ENCODE results near the gene PODXL. TPM values are rescaled to one million over a fixed set of nuclear protein-coding genes. Genes with fewer than 3 reads are reported as not detected.

PODXL gene
- polyA plus RNA-seq, 2 donors = 3.4 to 3.5 TPM

- H3K27me3 ChIP-seq (ENCODE audit: control insufficient read depth in 1 of 2, insufficient read depth in 2 of 2, low read length in 2 of 2) = no peaks in the 10 kb centered on the region
- WGBS, 2 donors = 57 to 60% methylated on average over 12 of the region's 12 CpGs
- H3K36me3 ChIP-seq (ENCODE audit: control insufficient read depth in 2 of 2, insufficient read depth in 2 of 2, low read length in 1 of 2) = no peaks in the 10 kb centered on the region
- H3K4me3 ChIP-seq (ENCODE audit: low read depth in 1 of 2, low read length in 2 of 2) = peak overlapping the region in 1 of 2 donors; percentile 56
- H3K27ac ChIP-seq (ENCODE audit: low read depth in 2 of 2, low read length in 1 of 2) = no peak overlapping the region
- H3K4me1 ChIP-seq (ENCODE audit: control insufficient read depth in 2 of 2, insufficient read depth in 2 of 2, low read length in 1 of 2) = peaks cover 3 to 6% of the 10 kb centered on the region in 2 donors
- no peaks in the 10 kb centered on the region for H3K9me3 ChIP-seq (ENCODE audit: control insufficient read depth in 2 of 2, insufficient read depth in 1 of 2, low read depth in 1 of 2, low read length in 1 of 2)
Measured at GRCh38 chr7:131554880-131555516, 1.4 kb downstream of the PODXL start.

- Histone ChIP-seq H3K36me3 (ENCODE audit: control insufficient read depth in 2 of 2, insufficient read depth in 2 of 2, low read length in 1 of 2) (no peaks in the 10 kb centered on the region), H3K9me3 (ENCODE audit: control insufficient read depth in 2 of 2, insufficient read depth in 1 of 2, low read depth in 1 of 2, low read length in 1 of 2) (no peaks in the 10 kb centered on the region), H3K27me3 (ENCODE audit: control insufficient read depth in 1 of 2, insufficient read depth in 2 of 2, low read length in 2 of 2) (no peaks in the 10 kb centered on the region), H3K4me1 (ENCODE audit: control insufficient read depth in 2 of 2, insufficient read depth in 2 of 2, low read length in 1 of 2) (peaks cover 3 to 6% of the 10 kb centered on the region in 2 donors), H3K4me3 (ENCODE audit: low read depth in 1 of 2, low read length in 2 of 2) (no peak overlapping the region), H3K27ac (ENCODE audit: low read depth in 2 of 2, low read length in 1 of 2) (no peak overlapping the region)
- WGBS, 2 donors = 64 to 69% methylated on average over 4 of the region's 4 CpGs
Measured at GRCh38 chr7:131553931-131554330, 2.5 kb downstream of the PODXL start.

- H3K27ac ChIP-seq (ENCODE audit: low read depth in 2 of 2, low read length in 1 of 2) = no peak overlapping the region
- H3K4me1 ChIP-seq (ENCODE audit: control insufficient read depth in 2 of 2, insufficient read depth in 2 of 2, low read length in 1 of 2) = peaks cover 3 to 6% of the 10 kb centered on the region in 2 donors
- H3K9me3 ChIP-seq (ENCODE audit: control insufficient read depth in 2 of 2, insufficient read depth in 1 of 2, low read depth in 1 of 2, low read length in 1 of 2) = no peaks in the 10 kb centered on the region
- no peaks in the 10 kb centered on the region for H3K36me3 ChIP-seq (ENCODE audit: control insufficient read depth in 2 of 2, insufficient read depth in 2 of 2, low read length in 1 of 2)
- WGBS, 2 donors = 84 to 91% methylated on average over 6 of the region's 6 CpGs
- no peaks in the 10 kb centered on the region for H3K27me3 ChIP-seq (ENCODE audit: control insufficient read depth in 1 of 2, insufficient read depth in 2 of 2, low read length in 2 of 2)
- H3K4me3 ChIP-seq (ENCODE audit: low read depth in 1 of 2, low read length in 2 of 2) = no peak overlapping the region
Measured at GRCh38 chr7:131552053-131552452, 4.4 kb downstream of the PODXL start.

- 65 to 70% methylated on average over 5 of the region's 5 CpGs for WGBS, 2 donors
- peaks cover 2% of the 10 kb centered on the region in 2 donors for H3K4me1 ChIP-seq (ENCODE audit: control insufficient read depth in 2 of 2, insufficient read depth in 2 of 2, low read length in 1 of 2)
- no peaks in the 10 kb centered on the region for H3K36me3 ChIP-seq (ENCODE audit: control insufficient read depth in 2 of 2, insufficient read depth in 2 of 2, low read length in 1 of 2)
- no peaks in the 10 kb centered on the region for H3K9me3 ChIP-seq (ENCODE audit: control insufficient read depth in 2 of 2, insufficient read depth in 1 of 2, low read depth in 1 of 2, low read length in 1 of 2)
- no peaks in the 10 kb centered on the region for H3K27me3 ChIP-seq (ENCODE audit: control insufficient read depth in 1 of 2, insufficient read depth in 2 of 2, low read length in 2 of 2)
- H3K27ac ChIP-seq (ENCODE audit: low read depth in 2 of 2, low read length in 1 of 2) = no peak overlapping the region
- H3K4me3 ChIP-seq (ENCODE audit: low read depth in 1 of 2, low read length in 2 of 2) = no peak overlapping the region
Measured at GRCh38 chr7:131550846-131551245, 5.6 kb downstream of the PODXL start.

- WGBS, 2 donors = 72% methylated on average over 2 of the region's 2 CpGs
- H3K27ac ChIP-seq (ENCODE audit: low read depth in 2 of 2, low read length in 1 of 2) = no peak overlapping the region
Measured at GRCh38 chr7:131548371-131548770, 8.1 kb downstream of the PODXL start.

GRCh38 chr7:131547589-131547988, 8.8 kb downstream of the PODXL start:
- Histone ChIP-seq H3K27ac (ENCODE audit: low read depth in 2 of 2, low read length in 1 of 2) (no peak overlapping the region), H3K4me3 (ENCODE audit: low read depth in 1 of 2, low read length in 2 of 2) (no peak overlapping the region)
- 84 to 93% methylated on average over 8 of the region's 8 CpGs for WGBS, 2 donors

More at GRCh38 chr7:131548371-131548770, 8.1 kb downstream of the PODXL start:
- Histone ChIP-seq H3K36me3 (ENCODE audit: control insufficient read depth in 2 of 2, insufficient read depth in 2 of 2, low read length in 1 of 2) (no peaks in the 10 kb centered on the region), H3K4me1 (ENCODE audit: control insufficient read depth in 2 of 2, insufficient read depth in 2 of 2, low read length in 1 of 2) (no peaks in the 10 kb centered on the region), H3K4me3 (ENCODE audit: low read depth in 1 of 2, low read length in 2 of 2) (no peak overlapping the region), H3K9me3 (ENCODE audit: control insufficient read depth in 2 of 2, insufficient read depth in 1 of 2, low read depth in 1 of 2, low read length in 1 of 2) (no peaks in the 10 kb centered on the region), H3K27me3 (ENCODE audit: control insufficient read depth in 1 of 2, insufficient read depth in 2 of 2, low read length in 2 of 2) (no peaks in the 10 kb centered on the region)

GRCh38 chr7:131546583-131547141, 9.8 kb downstream of the PODXL start:
- 82 to 83% methylated on average over 12 of the region's 12 CpGs for WGBS, 2 donors
- Histone ChIP-seq H3K27ac (ENCODE audit: low read depth in 2 of 2, low read length in 1 of 2) (no peak overlapping the region), H3K36me3 (ENCODE audit: control insufficient read depth in 2 of 2, insufficient read depth in 2 of 2, low read length in 1 of 2) (no peaks in the 10 kb centered on the region), H3K9me3 (ENCODE audit: control insufficient read depth in 2 of 2, insufficient read depth in 1 of 2, low read depth in 1 of 2, low read length in 1 of 2) (no peaks in the 10 kb centered on the region), H3K4me3 (ENCODE audit: low read depth in 1 of 2, low read length in 2 of 2) (no peak overlapping the region), H3K27me3 (ENCODE audit: control insufficient read depth in 1 of 2, insufficient read depth in 2 of 2, low read length in 2 of 2) (no peaks in the 10 kb centered on the region), H3K4me1 (ENCODE audit: control insufficient read depth in 2 of 2, insufficient read depth in 2 of 2, low read length in 1 of 2) (no peaks in the 10 kb centered on the region)

More at GRCh38 chr7:131547589-131547988, 8.8 kb downstream of the PODXL start:
- Histone ChIP-seq H3K36me3 (ENCODE audit: control insufficient read depth in 2 of 2, insufficient read depth in 2 of 2, low read length in 1 of 2) (no peaks in the 10 kb centered on the region), H3K9me3 (ENCODE audit: control insufficient read depth in 2 of 2, insufficient read depth in 1 of 2, low read depth in 1 of 2, low read length in 1 of 2) (no peaks in the 10 kb centered on the region), H3K27me3 (ENCODE audit: control insufficient read depth in 1 of 2, insufficient read depth in 2 of 2, low read length in 2 of 2) (no peaks in the 10 kb centered on the region), H3K4me1 (ENCODE audit: control insufficient read depth in 2 of 2, insufficient read depth in 2 of 2, low read length in 1 of 2) (no peaks in the 10 kb centered on the region)

GRCh38 chr7:131546126-131546525, 10.3 kb downstream of the PODXL start:
- Histone ChIP-seq H3K4me1 (ENCODE audit: control insufficient read depth in 2 of 2, insufficient read depth in 2 of 2, low read length in 1 of 2) (no peaks in the 10 kb centered on the region), H3K27ac (ENCODE audit: low read depth in 2 of 2, low read length in 1 of 2) (no peak overlapping the region), H3K4me3 (ENCODE audit: low read depth in 1 of 2, low read length in 2 of 2) (peak overlapping the region in 1 of 2 donors; percentile 0), H3K9me3 (ENCODE audit: control insufficient read depth in 2 of 2, insufficient read depth in 1 of 2, low read depth in 1 of 2, low read length in 1 of 2) (no peaks in the 10 kb centered on the region), H3K36me3 (ENCODE audit: control insufficient read depth in 2 of 2, insufficient read depth in 2 of 2, low read length in 1 of 2) (no peaks in the 10 kb centered on the region), H3K27me3 (ENCODE audit: control insufficient read depth in 1 of 2, insufficient read depth in 2 of 2, low read length in 2 of 2) (no peaks in the 10 kb centered on the region)
- WGBS, 2 donors = 66 to 74% methylated on average over 12 of the region's 12 CpGs

GRCh38 chr7:131544449-131545301, 11.8 kb downstream of the PODXL start:
- Histone ChIP-seq H3K4me1 (ENCODE audit: control insufficient read depth in 2 of 2, insufficient read depth in 2 of 2, low read length in 1 of 2) (no peaks in the 10 kb centered on the region), H3K9me3 (ENCODE audit: control insufficient read depth in 2 of 2, insufficient read depth in 1 of 2, low read depth in 1 of 2, low read length in 1 of 2) (no peaks in the 10 kb centered on the region), H3K36me3 (ENCODE audit: control insufficient read depth in 2 of 2, insufficient read depth in 2 of 2, low read length in 1 of 2) (no peaks in the 10 kb centered on the region), H3K27ac (ENCODE audit: low read depth in 2 of 2, low read length in 1 of 2) (no peak overlapping the region), H3K4me3 (ENCODE audit: low read depth in 1 of 2, low read length in 2 of 2) (no peak overlapping the region), H3K27me3 (ENCODE audit: control insufficient read depth in 1 of 2, insufficient read depth in 2 of 2, low read length in 2 of 2) (no peaks in the 10 kb centered on the region)
- 71 to 79% methylated on average over 16 of the region's 16 CpGs for WGBS, 2 donors

Measured in esophagus (tissue), 2 donors.